Fibroblast of lung (primary cell): ENCODE data around the gene FCSK.

Experiments used
- CTCF ChIP-seq, 2 donors: IDR thresholded peaks in 1 of 2; conservative IDR thresholded peaks in 1 of 2; 1 replicate in 1 of 2; 2 replicates in 1 of 2; pipeline ENCODE4 v1.5.1; 2011 to 2012; ENCODE audit warnings: low read length in 2 of 2, control low read depth in 1 of 2, inconsistent platforms in 1 of 2, low read depth in 1 of 2, mild to moderate bottlenecking in 1 of 2
- EZH2 ChIP-seq: IDR thresholded peaks from 2 replicates; pipeline ENCODE4 v1.5.1; 2012; ENCODE audit warnings: low read length, control low read depth, mild to moderate bottlenecking; ENCODE audit errors: missing control alignments

DNA sequence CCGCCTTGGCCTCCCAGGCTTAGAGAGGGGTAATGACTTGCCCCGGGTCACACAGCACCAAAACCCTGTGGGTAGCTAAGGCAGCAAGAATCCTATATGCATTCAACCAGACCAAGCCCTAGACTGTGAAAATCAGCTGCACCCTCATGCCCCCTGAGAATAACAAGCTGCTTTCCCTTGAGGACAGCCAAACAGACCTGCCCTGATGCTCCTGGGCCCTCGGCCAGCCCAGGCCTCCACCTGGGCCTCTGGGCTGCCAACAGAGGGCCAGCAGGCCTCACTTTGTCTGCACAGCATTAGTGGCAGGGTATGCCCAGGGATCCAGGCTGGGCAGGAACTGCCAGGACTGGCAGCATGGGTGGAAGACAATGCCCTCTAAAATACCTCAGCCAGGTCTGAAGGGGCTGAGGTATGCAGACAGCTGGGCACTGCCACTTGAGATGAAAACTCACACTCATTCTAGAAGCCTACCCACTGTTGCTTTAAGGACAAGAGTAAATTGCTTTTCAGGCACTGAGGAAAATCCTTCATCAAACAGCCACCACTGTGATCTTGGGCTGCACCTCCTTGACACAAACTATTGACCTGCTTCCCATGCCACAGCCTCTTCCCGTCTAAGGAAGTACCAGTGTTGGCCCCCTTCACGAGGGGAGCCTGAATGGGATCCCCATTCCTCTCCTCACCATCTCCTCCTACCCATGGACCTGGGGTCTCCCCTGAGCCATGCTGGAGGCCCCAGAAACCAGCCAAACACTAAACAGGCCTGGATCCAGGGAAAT is 24.3 kb upstream of the FCSK start:
- no peak for TF ChIP-seq EZH2
- TF ChIP-seq CTCF (conservative IDR thresholded peaks at IDR 0.05 in 1 of 2, IDR thresholded peaks at IDR 0.05 in 1 of 2; ENCODE audit: low read depth in 1 of 2, low read length in 2 of 2) = no peak
